GM12878 (cell line): ENCODE results near the gene BAG5. TPM values are rescaled to one million over a fixed set of nuclear protein-coding genes. Genes with fewer than 3 reads are reported as not detected.
A peak's percentile ranks its signal among the peaks of the same experiment; 100 is the strongest.

Experiments
- ASH2L ChIP-seq: fragments of 300-600, 200-600 bp; sonication (generic); IDR thresholded peaks from 2 replicates; pipeline ENCODE4 v1.6.1; 2017; ENCODE audit warnings: low read depth, mild to moderate bottlenecking, borderline replicate concordance
- BCLAF1 ChIP-seq: fragments of 450-650 bp; IDR thresholded peaks from 2 replicates; pipeline ENCODE4 v1.6.1; 2017; ENCODE audit warnings: antibody characterized with exemption, mild to moderate bottlenecking, moderate library complexity
- CHD1 ChIP-seq: IDR thresholded peaks from 2 replicates; pipeline ENCODE4 v1.6.1; 2012; ENCODE audit warnings: low read depth, low read length, improper control_type of control experiment
- CHD2 ChIP-seq: IDR thresholded peaks from 2 replicates; pipeline ENCODE4 v1.6.1; 2011; ENCODE audit warnings: low read depth, low read length, improper control_type of control experiment, borderline replicate concordance
- DPF2 ChIP-seq: fragments of 450-650 bp; IDR thresholded peaks from 2 replicates; pipeline ENCODE4 v1.6.1; 2017; ENCODE audit warnings: mild to moderate bottlenecking
- E4F1 ChIP-seq: fragments of 450-650 bp; IDR thresholded peaks from 2 replicates; pipeline ENCODE4 v1.6.1; 2018; ENCODE audit warnings: borderline replicate concordance, mild to moderate bottlenecking; ENCODE audit not compliant: partially characterized antibody
- GATAD2B ChIP-seq: fragments of 450-650 bp; conservative IDR thresholded peaks from 2 replicates; pipeline ENCODE4 v1.6.1; 2017; ENCODE audit warnings: low read depth, mild to moderate bottlenecking, moderate library complexity
- HCFC1 ChIP-seq: fragments of 150-350 bp; IDR thresholded peaks from 2 replicates; pipeline ENCODE4 v1.6.1; 2014; ENCODE audit warnings: low read length
- KDM1A ChIP-seq: fragments of 200-600 bp; sonication (generic); IDR thresholded peaks from 2 replicates; pipeline ENCODE4 v1.6.1; 2016; ENCODE audit warnings: borderline replicate concordance
- MAX ChIP-seq: IDR thresholded peaks from 2 replicates; pipeline ENCODE4 v1.6.1; 2012; ENCODE audit warnings: low read depth, low read length, improper control_type of control experiment
- MYC ChIP-seq: IDR thresholded peaks from 2 replicates; pipeline ENCODE4 v1.6.1; 2011; ENCODE audit warnings: mild to moderate bottlenecking, low read length, moderate library complexity, inconsistent platforms; ENCODE audit not compliant: insufficient read depth, insufficient replicate concordance, insufficient read length, severe bottlenecking
- NFIC ChIP-seq: IDR thresholded peaks from 2 replicates; pipeline ENCODE4 v1.6.1; 2012; ENCODE audit warnings: low read depth, mild to moderate bottlenecking, inconsistent platforms, low read length, moderate library complexity
- NR2C1 ChIP-seq: fragments of 450-650 bp; IDR thresholded peaks from 2 replicates; pipeline ENCODE4 v1.6.1; 2017; ENCODE audit warnings: antibody characterized with exemption, mild to moderate bottlenecking, moderate library complexity
- PAX5 ChIP-seq: IDR thresholded peaks from 2 replicates; pipeline ENCODE4 v1.6.1; 2011; ENCODE audit warnings: low read depth, low read length, borderline replicate concordance
- RELA ChIP-seq: fragments of 450-650 bp; IDR thresholded peaks from 2 replicates; pipeline ENCODE4 v1.8.0; 2014; ENCODE audit warnings: borderline replicate concordance; ENCODE audit not compliant: partially characterized antibody
- RELB ChIP-seq: fragments of 450-650 bp; IDR thresholded peaks from 2 replicates; pipeline ENCODE4 v1.6.1; 2017; ENCODE audit warnings: low read depth, mild to moderate bottlenecking, moderate library complexity
- SMC3 ChIP-seq: IDR thresholded peaks from 2 replicates; pipeline ENCODE4 v1.6.1; 2011; ENCODE audit warnings: low read length, improper control_type of control experiment, borderline replicate concordance
- SPI1 ChIP-seq: IDR thresholded peaks from 2 replicates; pipeline ENCODE4 v1.6.1; 2011; ENCODE audit warnings: low read depth, mild to moderate bottlenecking, low read length, moderate library complexity, borderline replicate concordance; ENCODE audit not compliant: insufficient read depth
- STAT3 ChIP-seq: IDR thresholded peaks from 2 replicates; pipeline ENCODE4 v1.6.1; 2011; ENCODE audit warnings: low read depth, low read length, improper control_type of control experiment
- YBX1 ChIP-seq: fragments of 450-650 bp; IDR thresholded peaks from 2 replicates; pipeline ENCODE4 v1.6.1; 2016; ENCODE audit warnings: antibody characterized with exemption
- ZNF217 ChIP-seq: fragments of 450-650 bp; IDR thresholded peaks from 2 replicates; pipeline ENCODE4 v1.6.1; 2017; ENCODE audit warnings: antibody characterized with exemption, mild to moderate bottlenecking
- ZSCAN29 ChIP-seq: fragments of 450-650 bp; IDR thresholded peaks from 2 replicates; pipeline ENCODE4 v1.6.1; 2017; ENCODE audit warnings: mild to moderate bottlenecking, moderate library complexity
- ZZZ3 ChIP-seq: IDR thresholded peaks from 2 replicates; pipeline ENCODE4 v1.6.1; 2011; ENCODE audit warnings: low read depth; ENCODE audit not compliant: control insufficient read depth, insufficient read length
- polyA plus RNA-seq, 11 experiments: library from polyadenylated mRNA; depleted of rRNA in 4 of 11; unstranded in 6 of 11; stranded (reverse) in 5 of 11; fragments of >200 nt; fragmentation: Nextera tagmentation in 4 of 11; fragmentation: Illumina TruSeq in 1 of 11; extraction: Ambion mirVana in 4 of 11; extraction: Trizol in 1 of 11; gene quantifications; 1 replicate in 1 of 11; 2 replicates in 10 of 11; pipeline versions ENCODE4 v1.2.1 to v1.2.3, GENCODE V29; 2011 to 2016; ENCODE audit warnings: inconsistent platforms in 2 of 11, missing spikeins in 2 of 11, low read depth in 1 of 11
- total RNA-seq, 4 experiments: library from RNA; depleted of rRNA in 3 of 4; stranded (reverse); fragments of >200 nt in 3 of 4; fragmentation: Illumina TruSeq in 1 of 4; extraction: Trizol in 1 of 4; gene quantifications; 2 replicates each; pipeline versions ENCODE4 v1.2.1 to v1.2.3, GENCODE V29; 2013 to 2021

The BAG5 gene
- total and polyA plus RNA-seq, 10 of the 15 experiments (the other 5 are each of a cell fraction or from before 2014, with no cell fraction given): 9.9 to 30.5 (median 20.1) TPM

GRCh38 chr14:103562429-103563225, at the start of gene BAG5, which contains the start of gene COA8 (continued):
- TF ChIP-seq ZSCAN29 (0 out of 2 replicates have a peak, but pooled peaks have one; percentile 41), CHD2 (0 out of 2 replicates have a peak, but pooled peaks have one; percentile 14), NFIC (no peak), ASH2L (peak; percentile 92), SMC3 (no peak), CHD1 (no peak), BCLAF1 (0 out of 2 replicates have a peak, but pooled peaks have one; percentile 50), SPI1 (peak; percentile 30; the same call in 1 of the 2 replicates), E4F1 (peak; percentile 99), STAT3 (no peak), ZZZ3 (no peak), HCFC1 (peak; percentile 66), GATAD2B (peak; percentile 99), ZNF217 (peak; percentile 82), RELB (peak; percentile 70), DPF2 (peak; percentile 89), MYC (no peak), MAX (no peak), NR2C1 (peak; percentile 73), PAX5 (peak; percentile 88), YBX1 (no peak), RELA (peak; percentile 52), KDM1A (no peak)
